ELF-1 (cell line): ENCODE measurements around the gene CDKN1A.
"Not testable (repeated sequence)": the region's sequence is repeated elsewhere in the genome, so short reads cannot be mapped to it uniquely, and the experiment has no call there.

Experiments
- DNase-seq: peaks from one replicate; pipeline ENCODE4 v3.0.0-alpha.2; 2016; ENCODE audit warnings: low read depth, low spot score

The CDKN1A gene

DNA sequence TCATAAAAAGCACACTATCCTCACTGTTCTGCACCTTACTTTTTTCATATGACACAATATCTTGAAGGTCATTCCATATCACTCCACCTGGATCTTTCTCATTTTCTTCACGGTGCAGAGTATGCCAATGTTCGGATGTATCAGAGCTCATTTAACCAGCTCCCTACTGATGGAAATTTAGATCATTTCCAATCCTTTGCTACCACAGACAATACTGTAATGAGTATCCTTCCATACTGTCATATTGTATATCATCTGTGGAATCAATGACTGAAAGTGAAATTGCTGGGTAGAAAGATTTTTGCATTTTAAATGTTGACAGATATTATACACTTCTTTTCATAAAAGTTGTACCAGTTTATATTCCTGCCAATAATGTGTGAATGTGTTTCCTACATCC lies 16.9 kb downstream of the CDKN1A start:
- DNase-seq: no peak

DNA sequence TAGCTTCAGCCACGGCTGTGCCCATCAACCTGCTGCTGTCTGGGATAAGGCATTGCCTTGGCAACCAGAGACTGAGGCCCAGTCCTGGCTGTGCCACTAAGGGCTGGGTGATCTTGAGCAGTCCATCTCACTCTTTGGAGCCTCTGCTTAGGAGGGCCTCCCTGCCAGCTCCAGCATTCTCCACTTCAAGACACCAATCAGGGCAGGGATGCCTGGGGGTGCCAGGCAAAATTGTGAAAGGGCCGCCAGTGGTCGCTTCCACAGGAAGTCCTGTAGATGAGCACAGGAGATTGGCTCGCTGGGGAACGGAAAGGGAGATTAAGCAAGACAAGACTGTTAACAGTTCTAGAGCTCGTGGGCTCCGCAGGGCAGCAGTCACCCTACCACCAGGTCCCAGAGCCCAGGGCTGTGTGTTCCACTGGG lies 19.0 kb downstream of the CDKN1A start, which contains the start of gene RAB44:
Gene RAB44 (plus strand): TSS at position 346 of the 423 bp plus-strand sequence. CDS start 6,410 bp downstream, outside the sequence.
- no peak for DNase-seq

DNA sequence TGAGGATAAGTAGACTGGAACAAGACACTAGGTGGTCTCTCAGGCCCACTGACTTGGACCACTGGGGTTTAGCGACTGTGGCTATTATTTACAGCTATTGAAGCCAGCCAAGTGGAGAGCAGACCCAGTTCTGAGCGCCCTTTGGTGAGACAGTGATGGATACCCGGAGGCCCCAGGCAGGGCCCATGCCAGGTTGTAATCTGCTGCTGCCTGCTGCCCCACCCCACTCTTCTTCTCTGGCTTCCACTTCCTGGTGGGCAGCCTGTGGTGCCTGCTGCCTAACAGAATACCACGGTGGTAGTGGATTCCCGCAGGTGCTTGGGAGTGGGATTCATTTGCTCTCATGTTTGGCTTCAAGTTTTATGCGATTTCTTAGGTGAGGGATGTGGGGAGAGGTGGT lies 19.7 kb downstream of the CDKN1A start:
- no peak for DNase-seq

DNA sequence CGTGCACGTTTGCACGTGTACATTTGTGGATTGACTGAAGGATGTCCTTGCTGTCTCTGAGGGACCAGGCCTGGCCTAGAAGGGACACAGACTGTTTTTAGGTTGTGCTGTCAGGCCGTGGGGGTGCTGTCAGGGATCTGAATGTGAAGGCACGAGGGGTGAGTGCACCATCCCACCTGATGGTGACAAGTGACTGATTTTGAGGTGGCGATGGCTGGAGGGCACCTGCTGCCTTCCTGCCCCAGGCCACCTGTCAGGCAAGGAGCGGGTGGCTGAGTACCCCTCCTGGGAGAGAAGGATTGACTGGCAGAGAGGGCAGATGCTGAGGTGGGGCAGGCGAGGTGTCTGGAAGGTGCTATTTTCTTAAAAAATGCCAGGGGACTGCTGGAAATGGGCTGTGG lies 20.4 kb downstream of the CDKN1A start:
- DNase-seq: no peak

DNA sequence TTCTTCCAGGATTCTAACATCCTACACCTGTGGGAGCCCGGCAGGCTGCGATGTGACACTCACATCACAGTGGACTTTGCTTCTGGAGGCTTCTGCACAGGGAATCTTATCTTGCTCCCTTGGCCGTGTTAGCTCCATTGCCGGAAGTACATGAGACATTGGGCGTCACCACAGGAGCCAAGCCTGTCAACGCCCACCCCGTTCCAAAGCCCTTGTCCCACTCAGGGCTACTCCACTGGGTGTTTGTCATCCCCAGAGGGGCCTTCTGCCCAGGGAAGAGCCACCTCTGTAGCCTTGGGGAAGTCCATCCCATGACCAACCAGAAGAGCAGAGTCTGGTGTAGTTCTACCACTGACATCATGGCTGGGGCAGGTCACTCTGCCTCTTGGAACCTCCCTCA lies 20.8 kb downstream of the CDKN1A start:
- DNase-seq: no peak

DNA sequence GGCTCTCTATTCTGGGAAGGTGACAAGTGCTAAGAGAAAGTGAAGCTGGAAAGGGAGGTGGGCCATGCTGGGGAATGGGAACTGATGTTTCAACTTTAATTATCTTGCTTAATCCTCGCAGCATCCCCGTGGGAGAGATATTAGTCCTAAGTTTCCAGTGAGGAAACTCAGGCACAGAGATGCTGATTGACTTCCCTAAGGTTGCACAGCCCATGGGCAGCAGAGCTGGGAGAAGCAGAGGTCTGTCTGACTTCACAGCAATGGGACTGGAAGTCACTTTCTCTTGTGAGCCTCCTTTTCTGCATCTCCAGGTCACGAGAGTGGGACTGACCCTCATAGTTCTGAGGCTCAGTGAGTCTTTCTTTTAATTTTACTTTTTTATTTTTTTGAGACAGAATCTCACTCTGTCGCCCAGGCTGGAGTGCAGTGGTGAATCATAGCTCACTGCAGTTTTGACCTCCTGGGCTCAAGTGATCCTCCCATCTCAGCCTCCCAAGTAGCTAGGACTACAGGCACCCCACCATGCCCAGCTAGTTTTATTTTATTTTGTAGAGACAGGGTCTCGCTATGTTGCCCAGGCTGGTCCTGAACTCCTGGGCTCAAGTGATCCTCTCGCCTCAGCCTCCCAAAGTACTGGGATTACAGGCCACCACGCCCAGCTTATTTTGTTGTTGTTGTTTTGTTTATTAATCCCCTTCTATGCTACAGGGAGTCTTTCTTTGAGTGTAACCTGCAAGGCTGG lies 21.7 kb downstream of the CDKN1A start:
- DNase-seq: no peak

DNA sequence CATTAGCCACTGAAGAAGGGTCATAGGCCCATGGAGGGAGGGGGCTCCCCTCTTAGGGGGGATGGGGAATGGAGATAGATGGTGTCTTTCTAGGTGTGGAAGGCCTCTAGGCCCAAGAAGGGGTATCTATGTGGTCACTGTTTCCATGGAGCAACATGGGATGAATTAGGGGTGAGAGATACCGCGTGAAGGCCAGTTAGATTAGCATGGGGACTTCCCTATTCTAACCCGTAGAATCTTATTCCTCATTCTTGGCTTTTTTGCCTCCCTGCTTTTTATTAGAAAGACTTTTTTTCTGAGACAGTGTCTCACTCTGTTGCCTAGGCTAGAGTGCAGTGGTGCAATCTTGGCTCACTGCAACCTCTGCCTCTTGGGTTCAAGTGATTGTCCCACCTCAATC lies 22.3 kb downstream of the CDKN1A start:
- DNase-seq: no peak

DNA sequence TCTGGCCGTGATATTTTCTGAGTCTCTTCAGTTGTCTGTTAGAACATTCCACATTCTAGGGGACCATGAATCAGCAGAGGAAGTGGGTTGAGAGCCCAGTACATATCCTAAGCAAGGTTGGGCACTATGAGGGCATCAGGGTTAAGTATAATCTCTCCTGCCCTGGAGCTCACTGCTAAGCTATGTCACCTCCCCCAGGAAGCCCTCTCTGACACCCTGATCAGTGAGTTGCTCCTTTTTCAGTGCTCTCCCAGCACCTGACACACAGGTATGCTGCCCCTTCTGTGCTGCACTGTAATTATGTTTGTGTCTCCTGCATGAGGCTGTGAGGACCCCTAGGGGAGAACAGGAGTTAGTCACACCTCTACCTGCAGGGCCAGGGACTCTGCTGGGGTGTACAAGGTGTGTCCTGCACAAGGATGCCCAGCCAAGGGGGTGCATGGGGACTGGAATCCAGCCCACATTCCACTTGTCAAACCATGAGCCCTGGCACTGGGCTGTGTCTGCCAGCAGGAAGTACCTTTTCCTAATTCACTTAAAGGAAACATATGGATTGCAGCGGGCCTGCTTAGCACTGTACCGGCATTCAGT lies 23.0 kb downstream of the CDKN1A start:
- no peak for DNase-seq

DNA sequence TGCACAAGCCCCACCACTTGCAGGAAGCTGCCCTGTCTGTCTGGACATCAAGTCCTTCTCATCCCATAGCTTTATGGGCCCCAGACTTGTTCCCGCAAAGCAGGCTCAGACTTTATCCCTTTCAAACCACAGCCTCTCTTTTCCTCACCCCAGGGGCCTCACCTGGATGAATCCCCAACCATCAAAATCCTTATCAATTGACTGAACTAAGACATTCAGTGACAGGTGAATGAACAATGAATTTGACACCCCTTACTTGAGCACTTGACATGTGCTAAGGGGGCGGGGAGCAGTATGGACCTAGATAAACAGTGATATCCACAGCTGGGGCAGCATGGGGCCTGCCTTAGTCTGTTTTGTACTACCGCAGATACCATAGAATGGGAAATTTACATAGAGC lies 24.1 kb downstream of the CDKN1A start:
- DNase-seq: no peak

DNA sequence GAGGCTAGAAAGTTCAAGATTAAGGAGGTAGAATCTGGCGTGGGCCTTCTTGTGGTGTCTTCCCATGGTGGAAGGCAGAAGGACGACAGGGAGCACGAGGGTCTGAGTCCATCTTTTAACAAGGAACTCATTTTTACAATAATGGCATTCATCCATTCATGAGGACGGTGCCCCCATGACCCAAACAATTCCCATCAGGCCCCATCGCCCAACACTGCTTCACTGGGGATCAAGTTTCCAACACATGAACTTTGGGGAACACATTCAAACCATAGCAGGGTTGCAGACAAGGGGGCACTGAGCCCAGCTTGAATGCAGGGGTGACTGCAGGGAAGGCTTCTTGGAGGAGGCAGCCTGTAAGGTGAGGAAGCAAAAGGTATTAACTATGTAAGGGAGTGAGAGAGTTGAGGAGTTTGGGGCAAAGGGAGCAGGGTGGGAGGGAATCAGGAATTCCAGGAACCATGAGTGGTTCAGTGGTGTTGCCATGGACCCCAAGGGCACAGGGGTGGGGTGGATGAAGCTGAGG lies 24.6 kb downstream of the CDKN1A start:
- no peak for DNase-seq

DNA sequence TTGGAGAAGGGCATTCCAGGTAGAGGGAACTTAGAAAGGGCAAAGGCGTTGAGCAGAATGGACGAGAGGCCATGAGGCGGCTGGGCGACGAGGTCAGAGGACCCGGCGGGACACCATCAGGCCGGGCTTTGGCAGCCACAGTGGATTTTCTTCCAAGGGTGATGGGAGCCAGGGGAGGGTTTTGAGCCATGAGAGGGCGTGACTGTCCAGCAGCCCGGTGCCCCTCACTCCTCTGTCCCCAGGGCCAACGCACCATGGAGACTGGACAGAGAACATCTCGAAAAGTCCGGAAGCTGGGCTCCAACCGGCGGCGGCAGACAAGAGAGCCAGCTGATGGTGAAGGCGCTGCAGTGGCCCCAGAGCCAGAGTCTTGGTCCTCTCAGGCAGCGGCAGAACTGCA lies 25.5 kb downstream of the CDKN1A start:
- DNase-seq: no peak

DNA sequence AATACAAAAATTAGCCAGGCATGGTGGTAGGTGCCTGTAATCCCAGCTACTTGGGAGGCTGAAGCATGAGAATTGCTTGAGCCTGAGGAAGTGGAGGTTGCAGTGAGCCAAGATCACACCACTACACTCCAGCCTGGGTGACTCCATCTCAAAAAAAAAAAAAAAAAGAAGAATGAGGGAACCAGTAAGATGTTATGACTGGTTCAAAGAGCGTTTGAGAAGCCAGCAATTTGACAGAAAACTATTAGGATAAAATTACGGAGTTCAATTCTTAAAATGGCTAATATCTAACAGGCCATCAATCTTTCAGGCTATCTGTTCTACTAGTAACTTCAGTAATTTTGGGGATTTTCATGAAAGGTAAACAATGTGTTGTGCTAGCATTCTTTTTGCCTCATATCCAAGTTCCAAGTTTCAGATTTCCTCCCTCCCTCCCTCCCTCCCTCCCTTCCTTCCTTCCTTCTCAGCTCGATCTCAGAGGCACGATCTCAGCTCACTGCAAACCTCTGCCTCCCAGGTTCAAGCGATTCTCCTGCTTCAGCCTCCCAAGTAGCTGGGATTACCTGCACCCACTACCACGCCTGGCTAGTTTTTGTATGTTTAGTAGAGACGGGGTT lies 26.6 kb downstream of the CDKN1A start:
- not testable (repeated sequence) for DNase-seq

DNA sequence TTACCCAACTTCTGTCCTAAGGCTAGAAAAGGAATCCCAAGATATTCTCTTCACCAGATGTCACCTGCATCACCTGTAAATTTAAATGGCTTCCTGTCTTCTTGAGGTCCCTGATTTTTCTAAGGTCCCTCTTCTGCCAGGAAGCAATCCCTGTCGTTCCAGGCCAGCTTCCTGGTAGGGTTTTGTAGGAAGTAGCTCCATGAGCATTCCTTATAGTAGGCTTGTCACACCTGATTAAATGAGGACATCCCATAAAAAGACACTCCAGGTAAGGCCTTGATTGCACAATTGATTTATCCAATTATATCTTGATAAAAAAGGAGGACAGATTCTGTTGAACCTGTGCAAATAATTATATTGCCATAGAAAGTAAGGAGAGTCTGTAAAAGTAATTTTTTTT lies 27.8 kb downstream of the CDKN1A start:
- DNase-seq: no peak

DNA sequence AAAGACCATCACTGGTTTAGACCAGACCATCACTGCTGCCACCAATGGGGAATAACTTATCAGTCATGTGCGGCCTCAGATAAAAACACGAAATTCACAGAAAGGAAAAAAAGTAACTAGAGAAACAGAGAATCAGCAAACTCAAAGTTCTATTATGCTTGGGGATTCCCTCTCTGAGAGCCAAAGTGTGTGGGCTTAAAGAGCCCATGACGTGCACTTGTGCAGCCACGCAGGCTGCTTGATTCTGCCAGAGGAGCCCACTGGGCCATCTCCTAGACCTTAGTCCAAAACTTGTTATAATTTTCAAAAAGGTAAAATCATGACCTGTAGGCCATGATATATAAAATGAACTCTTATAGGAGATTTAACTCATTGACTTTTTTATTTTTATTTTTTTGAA lies 34.3 kb downstream of the CDKN1A start:
- no peak for DNase-seq

DNA sequence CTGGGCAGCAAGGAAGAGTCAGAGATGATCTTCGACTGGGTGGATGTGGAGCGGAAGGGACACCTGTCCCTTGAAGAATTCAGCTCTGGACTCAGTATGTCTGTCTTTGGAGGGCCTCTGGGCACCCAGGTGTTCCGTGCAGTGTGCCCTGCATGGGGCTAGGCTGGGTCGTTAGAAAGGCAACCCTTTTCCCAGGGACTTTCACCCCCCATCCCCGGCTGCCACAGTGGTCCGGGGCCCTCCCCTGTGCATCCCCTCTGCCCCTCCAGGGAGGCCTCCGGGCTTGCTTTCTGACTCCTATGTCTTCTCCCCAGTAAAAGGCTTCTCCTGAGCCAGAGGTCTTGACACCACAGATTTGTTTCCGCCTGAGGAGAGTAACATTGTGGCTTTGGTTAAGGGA lies 35.3 kb downstream of the CDKN1A start:
- DNase-seq: no peak

DNA sequence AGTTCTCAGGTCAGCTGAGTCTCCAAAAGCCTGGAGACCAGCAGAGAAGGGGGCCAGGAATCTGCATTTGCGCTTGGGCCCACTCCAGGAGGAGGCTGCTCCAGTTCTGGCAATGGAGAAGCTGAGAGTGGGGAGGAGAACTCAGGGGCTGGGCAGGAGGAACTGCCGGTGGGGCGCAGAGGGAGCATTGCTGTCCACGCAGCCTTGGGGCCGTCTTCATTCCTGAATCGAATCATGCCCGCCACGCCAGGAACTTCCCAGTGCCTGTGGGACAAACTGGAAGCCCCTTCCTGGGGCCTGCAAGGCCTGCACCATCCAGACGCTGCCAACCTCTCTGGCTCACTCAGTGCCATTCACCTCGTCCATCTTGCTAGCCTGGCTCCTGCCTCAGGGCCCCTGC lies 36.0 kb downstream of the CDKN1A start:
- no peak for DNase-seq

DNA sequence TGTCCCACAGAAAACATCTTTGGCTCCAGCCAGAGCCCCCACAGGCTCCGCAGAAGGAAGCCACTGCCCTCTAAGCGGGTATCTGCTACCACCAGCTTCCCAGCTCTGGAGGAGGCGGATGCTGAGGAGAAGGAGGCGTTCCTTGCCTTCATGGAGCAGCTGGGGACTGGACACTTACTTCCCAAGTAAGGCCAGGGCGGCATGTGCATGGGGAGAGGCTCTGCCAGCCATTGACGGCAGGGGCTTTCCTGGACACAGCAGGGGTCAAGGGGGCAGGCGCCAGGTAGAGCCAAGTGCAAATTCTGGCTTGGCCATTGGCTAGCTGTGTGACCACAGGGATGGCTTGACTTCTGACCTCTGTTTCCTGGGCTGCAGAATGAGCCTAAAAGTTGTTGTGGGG lies 37.0 kb downstream of the CDKN1A start:
- no peak for DNase-seq

DNA sequence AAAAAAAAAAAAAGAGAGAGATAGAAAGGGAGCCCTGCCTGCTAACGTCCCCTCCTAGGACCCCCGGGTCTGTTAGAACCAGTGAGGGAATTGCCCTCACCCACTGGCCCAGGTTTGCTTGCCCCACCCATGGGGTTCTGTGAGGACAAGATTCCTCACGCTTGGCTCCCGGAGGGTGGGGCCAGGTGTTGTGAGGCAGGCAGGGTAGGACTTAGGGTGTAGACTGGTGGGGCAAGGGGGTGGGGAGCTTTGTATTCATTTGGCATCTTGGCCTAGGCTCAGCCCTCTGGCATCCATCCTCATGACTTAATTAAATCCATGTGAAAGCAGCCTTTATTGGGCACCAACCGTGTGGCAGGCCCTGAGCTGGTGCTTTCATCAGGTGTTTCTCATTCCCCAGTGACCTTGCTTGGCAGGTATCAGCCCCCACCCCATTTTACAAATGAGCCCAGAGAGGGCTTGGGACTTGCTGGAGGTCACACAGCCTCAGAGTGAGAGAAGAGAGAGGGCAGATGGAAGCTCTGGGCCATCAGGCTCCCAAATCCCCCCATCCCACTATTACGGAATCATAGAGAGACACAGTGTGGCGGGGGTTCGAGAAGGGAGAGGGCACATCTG lies 38.1 kb downstream of the CDKN1A start:
- no peak for DNase-seq

DNA sequence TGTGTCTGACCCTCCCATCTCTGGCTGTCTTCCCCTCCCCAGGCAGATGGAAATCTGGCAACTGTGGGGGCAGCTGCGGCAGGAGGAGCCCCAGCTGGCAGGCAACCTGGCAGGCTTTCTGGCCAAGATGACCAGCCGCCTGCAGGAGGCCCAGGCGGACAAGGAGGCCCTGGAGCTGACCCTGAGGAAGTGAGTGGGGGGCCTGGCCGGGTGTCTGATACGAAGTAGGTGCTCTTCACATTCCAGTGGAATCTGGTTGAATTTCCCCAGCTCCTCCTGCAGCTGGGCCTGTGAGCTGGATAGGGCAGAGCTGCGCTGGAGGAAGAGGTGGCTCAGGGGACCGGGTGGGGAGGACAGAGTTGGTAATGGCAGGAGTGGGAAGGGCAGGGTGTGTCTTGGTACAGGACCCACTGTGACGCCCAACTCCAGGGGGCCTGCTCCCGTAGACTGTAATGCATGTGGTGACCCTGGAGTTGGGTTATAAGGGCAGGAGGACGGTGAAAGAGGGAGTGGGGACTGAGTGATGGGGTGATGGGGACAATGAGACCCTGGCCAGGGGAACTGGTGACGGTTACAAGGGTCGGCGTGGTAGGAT lies 38.8 kb downstream of the CDKN1A start:
- DNase-seq: no peak

DNA sequence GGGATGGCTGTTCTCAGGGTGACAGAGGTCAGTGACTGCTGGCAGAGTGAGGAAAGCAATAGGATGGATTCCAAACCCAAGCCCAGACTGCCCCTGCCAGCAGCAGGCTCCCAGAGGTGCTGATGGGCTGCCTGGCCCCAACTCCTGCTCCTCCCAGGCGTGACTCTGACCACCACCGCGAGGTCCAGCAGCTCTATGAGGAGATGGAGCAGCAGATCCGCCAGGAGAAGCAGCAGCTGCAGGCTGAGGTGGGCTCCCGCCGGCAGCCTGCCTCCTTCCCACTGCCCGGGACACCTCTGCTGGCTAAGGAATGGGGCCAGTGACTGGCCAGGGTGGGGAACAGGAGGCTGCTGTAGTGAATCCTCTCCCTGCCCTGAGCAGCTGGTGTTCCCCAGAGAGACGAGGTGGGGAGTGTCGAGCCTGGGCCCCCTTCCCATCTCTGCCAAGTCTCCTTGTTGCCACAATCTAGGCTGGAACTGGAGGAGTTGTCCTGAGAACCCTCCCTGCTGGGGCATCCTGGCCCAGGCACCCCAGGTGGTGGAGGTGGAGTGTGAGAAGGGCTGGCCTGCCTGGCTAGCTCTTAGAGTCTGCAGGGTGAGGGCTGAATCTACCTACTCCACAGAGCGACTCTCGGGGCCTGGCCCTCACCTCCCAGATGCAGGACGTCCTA lies 39.5 kb downstream of the CDKN1A start:
- DNase-seq: no peak

DNA sequence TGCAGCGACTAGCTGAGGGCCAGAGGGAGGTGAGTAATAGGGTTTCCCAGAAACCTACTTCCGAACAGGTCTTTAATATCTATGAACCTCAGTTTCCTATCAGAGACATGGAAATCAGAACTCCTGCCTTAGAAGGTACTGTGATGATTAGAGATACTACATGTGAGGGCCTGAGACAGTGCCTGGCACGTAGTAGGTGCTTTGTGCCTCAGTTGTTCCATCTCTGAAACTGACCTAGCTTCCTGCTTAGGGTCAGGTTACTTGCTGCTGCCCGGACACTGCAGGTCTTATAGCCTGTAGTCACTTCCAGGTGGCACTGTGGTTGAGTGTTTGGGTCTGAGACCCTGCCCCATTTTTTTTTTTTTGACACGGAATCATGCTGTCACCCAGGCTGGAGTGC lies 40.0 kb downstream of the CDKN1A start:
- DNase-seq: no peak
